ENCODE results near the gene NUDT4B. TPM values are rescaled to one million over a fixed set of nuclear protein-coding genes. Genes with fewer than 3 reads are reported as not detected.

Gene NUDT4B
- 22.6 and 35.3 TPM in 2 replicates for total RNA-seq (2014; rRNA removed; shearing (Covaris generic))

GRCh38 chr1:148748563-148749334 is at the start of gene NUDT4B:
NUDT4B (plus strand) TSS chr1:148748774; CDS start chr1:148748953, 179 bp downstream.

Small RNA genes lying within 50 kb of the gene (small RNA-seq; reads per million reads assigned to genes)
- not detected for gene RNU6-1171P

Other genes with a start within 250 kb of the NUDT4B start
- gene NBPF14, start 152.8 kb upstream of the NUDT4B start, total RNA-seq (2014; rRNA removed; shearing (Covaris generic)), result 33.9 and 39.1 TPM in 2 replicates
- 11.1 and 20.9 TPM in 2 replicates for gene PDE4DIP, start 95.7 kb downstream of the NUDT4B start, total RNA-seq (2014; rRNA removed; shearing (Covaris generic))